Caco-2 (cell line): ENCODE data around the gene ISYNA1. TPM values are rescaled to one million over a fixed set of nuclear protein-coding genes. Genes with fewer than 3 reads are reported as not detected.
A peak's percentile ranks its signal among the peaks of the same experiment; 100 is the strongest.

Experiments
- BruUV-seq: library from RNA; stranded (reverse); fragments of 400-500 nt; replicated peaks from 2 replicates; lab custom pipeline; 2021; lab: Mats Ljungman, UMichigan
- CTCF ChIA-PET: fragments of 300-600 bp; sonication (Branson Sonifier 250); formaldehyde crosslinking; loops from one replicate; lab custom pipeline; 2022; ENCODE audit warnings: antibody characterized with exemption; lab: Charles Lee
- POLR2A ChIA-PET: fragments of 300-600 bp; sonication (Branson Sonifier 250); formaldehyde crosslinking; loops from one replicate; lab custom pipeline; 2022; ENCODE audit warnings: antibody characterized with exemption; lab: Charles Lee
- DNase-seq, 2 experiments: peaks; one replicate each; pipeline versions ENCODE4 v3.0.0 to v3.0.0-alpha.2; 2020 to 2022
- H3K27me3 ChIP-seq: replicated peaks from 2 replicates; pipeline ENCODE4 v1.6.0; 2011; ENCODE audit warnings: low read length; ENCODE audit not compliant: control insufficient read depth, insufficient read depth
- H3K36me3 ChIP-seq: 2 replicates; pipeline ENCODE4 v1.5.1; 2011; ENCODE audit warnings: low read length; ENCODE audit not compliant: control insufficient read depth, insufficient read depth
- H3K4me1 ChIP-seq: fragments of 250-450 bp; sonication (Bioruptor Pico); 2 replicates; pipeline ENCODE4 v1.5.1; 2020; ENCODE audit warnings: mild to moderate bottlenecking
- H3K4me3 ChIP-seq: 2 replicates; pipeline ENCODE4 v1.5.1; 2011; ENCODE audit warnings: low read depth, mild to moderate bottlenecking, control low read depth, low read length
- H3K9me3 ChIP-seq: fragments of 250-450 bp; sonication (Bioruptor Pico); 2 replicates; pipeline ENCODE4 v1.5.1; 2020; ENCODE audit warnings: mild to moderate bottlenecking, moderate library complexity
- H3K27ac Mint-ChIP-seq: one replicate; pipeline ENCODE4 v1.8.0; 2022; ENCODE audit warnings: mixed read lengths; ENCODE audit not compliant: unreplicated experiment
- H3K27me3 Mint-ChIP-seq: one replicate; pipeline ENCODE4 v1.8.0; 2022; ENCODE audit warnings: mixed read lengths; ENCODE audit not compliant: insufficient read depth, unreplicated experiment
- H3K36me3 Mint-ChIP-seq: one replicate; pipeline ENCODE4 v1.8.0; 2022; ENCODE audit warnings: mild to moderate bottlenecking, mixed read lengths; ENCODE audit not compliant: insufficient read depth, unreplicated experiment
- H3K4me1 Mint-ChIP-seq: one replicate; pipeline ENCODE4 v1.8.0; 2022; ENCODE audit warnings: low read depth, mixed read lengths; ENCODE audit not compliant: unreplicated experiment
- H3K4me3 Mint-ChIP-seq: one replicate; pipeline ENCODE4 v1.8.0; 2022; ENCODE audit warnings: mild to moderate bottlenecking, moderate library complexity, mixed read lengths; ENCODE audit not compliant: unreplicated experiment
- H3K9me3 Mint-ChIP-seq: one replicate; pipeline ENCODE4 v1.8.0; 2022; ENCODE audit warnings: mixed read lengths; ENCODE audit not compliant: unreplicated experiment
- CTCF ChIP-seq, 2 experiments: fragments of 200-600 bp in 1 of 2; IDR thresholded peaks; 1 replicate in 1 of 2; 2 replicates in 1 of 2; pipeline versions ENCODE4 v1.5.1 to v1.8.0; 2011 to 2022; ENCODE audit warnings: antibody characterized with exemption in 1 of 2, control low read depth in 1 of 2, inconsistent platforms in 1 of 2, low read depth in 1 of 2, low read length in 1 of 2, mild to moderate bottlenecking in 1 of 2, moderate library complexity in 1 of 2; ENCODE audit not compliant: insufficient read depth in 1 of 2, severe bottlenecking in 1 of 2, unreplicated experiment in 1 of 2
- intact Hi-C: fragments of 100-400 bp; cut with micrococcal nuclease; formaldehyde crosslinking; loops from one replicate; pipeline ENCODE4 v1.10.0; 2022; ENCODE audit not compliant: unreplicated experiment
- total RNA-seq: library from RNA; stranded (reverse); gene quantifications from 2 replicates; pipeline ENCODE4 v1.2.3, GENCODE V29; 2022

The ISYNA1 gene
- total RNA-seq, 1 experiment from 2014 or later: 65.3 TPM

- H3K27me3 ChIP-seq: no peaks in the 10 kb centered on the region
- Mint-ChIP-seq H3K36me3 (peaks cover 60% of the 10 kb centered on the region), H3K4me3 (peak within 1 kb of the TSS; percentile 85), H3K4me1 (peaks cover 6% of the 10 kb centered on the region), H3K27ac (peak within 1 kb of the TSS; percentile 92), H3K27me3 (no peaks in the 10 kb centered on the region), H3K9me3 (no peaks in the 10 kb centered on the region)
- peaks cover 45% of the 10 kb centered on the region for H3K4me1 ChIP-seq
- CTCF ChIA-PET: interaction anchor here (0.5 to 2.1 kb wide), 20 partner anchors 9 to 437 kb away, joined by 3 to 10 read pairs (median 4); partner anchors contain the start of genes JUND, LRRC25, MPV17L2 and SSBP4
- BruUV-seq: no TSS peak
- TF ChIP-seq CTCF (IDR thresholded peaks at IDR 0.05; ENCODE audit: insufficient read depth in 1 of 2, low read depth in 1 of 2, low read length in 1 of 2, severe bottlenecking in 1 of 2, unreplicated experiment in 1 of 2): peak; percentile 76 to 78
- no peaks in the 10 kb centered on the region for H3K9me3 ChIP-seq
- peak; percentile 97 for DNase-seq
- peak within 1 kb of the TSS; percentile 76 for H3K4me3 ChIP-seq
- POLR2A ChIA-PET: interaction anchor here (0.6 to 1.8 kb wide), 15 partner anchors 10 to 193 kb away, joined by 3 to 16 read pairs (median 4); partner anchors contain the start of genes JUND, LSM4, MPV17L2 and SSBP4
- H3K36me3 ChIP-seq: peaks cover 11% of the 10 kb centered on the region
- intact Hi-C loops: loop anchor here (2.0 kb wide), 1 partner anchor 15 kb away; no protein-coding TSS in a partner anchor
Measured at GRCh38 chr19:18385675-18386542, 52.0 kb downstream of the ISYNA1 start, which contains the start of gene GDF15. Gene GDF15 (plus strand): TSS chr19:18386158. CDS start chr19:18386190, 32 bp downstream.

- peaks cover 11% of the 10 kb centered on the region for H3K36me3 ChIP-seq
- POLR2A ChIA-PET: interaction anchor here (0.6 to 1.8 kb wide), 15 partner anchors 10 to 192 kb away, joined by 3 to 16 read pairs (median 4); partner anchors contain the start of genes JUND, LSM4, MPV17L2 and SSBP4
- peak overlapping the region; percentile 85 for H3K4me3 Mint-ChIP-seq
- BruUV-seq: TSS peak; percentile 98
- intact Hi-C loops: no loop called here
- no peaks in the 10 kb centered on the region for H3K27me3 Mint-ChIP-seq
- H3K4me3 ChIP-seq: no peak overlapping the region
- no peaks in the 10 kb centered on the region for H3K9me3 Mint-ChIP-seq
- H3K27ac Mint-ChIP-seq: peak overlapping the region; percentile 92
- peaks cover 51% of the 10 kb centered on the region for H3K4me1 ChIP-seq
- H3K9me3 ChIP-seq: no peaks in the 10 kb centered on the region
- peaks cover 54% of the 10 kb centered on the region for H3K36me3 Mint-ChIP-seq
- DNase-seq: no peak
- H3K4me1 Mint-ChIP-seq: peaks cover 10% of the 10 kb centered on the region
- TF ChIP-seq CTCF (IDR thresholded peaks at IDR 0.05; ENCODE audit: insufficient read depth in 1 of 2, low read depth in 1 of 2, low read length in 1 of 2, severe bottlenecking in 1 of 2, unreplicated experiment in 1 of 2): no peak
- no peaks in the 10 kb centered on the region for H3K27me3 ChIP-seq
- CTCF ChIA-PET: interaction anchor here (0.5 to 2.1 kb wide), 18 partner anchors 8 to 192 kb away, joined by 3 to 10 read pairs (median 4); partner anchors contain the start of genes JUND, LRRC25, MPV17L2 and SSBP4
Measured at GRCh38 chr19:18385359-18385674, 52.6 kb downstream of the ISYNA1 start.

- ChIA-PET POLR2A (no interaction called here), CTCF (no interaction called here)
- Mint-ChIP-seq H3K4me1 (peaks cover 12% of the 10 kb centered on the region), H3K36me3 (peaks cover 48% of the 10 kb centered on the region), H3K9me3 (no peaks in the 10 kb centered on the region), H3K27ac (peak overlapping the region; percentile 55), H3K4me3 (no peak overlapping the region), H3K27me3 (no peaks in the 10 kb centered on the region)
- intact Hi-C loops: no loop called here
- BruUV-seq: no TSS peak
- DNase-seq: no peak
- TF ChIP-seq CTCF (IDR thresholded peaks at IDR 0.05; ENCODE audit: insufficient read depth in 1 of 2, low read depth in 1 of 2, low read length in 1 of 2, severe bottlenecking in 1 of 2, unreplicated experiment in 1 of 2): no peak
- no peaks in the 10 kb centered on the region for H3K9me3 ChIP-seq
- no peak overlapping the region for H3K4me3 ChIP-seq
- H3K36me3 ChIP-seq: peaks cover 11% of the 10 kb centered on the region
- no peaks in the 10 kb centered on the region for H3K27me3 ChIP-seq
- H3K4me1 ChIP-seq: peaks cover 57% of the 10 kb centered on the region
Measured at GRCh38 chr19:18384775-18385174, 53.2 kb downstream of the ISYNA1 start.
